HT1080 (cell line): ENCODE results near the gene IVNS1ABP. TPM values are rescaled to one million over a fixed set of nuclear protein-coding genes. Genes with fewer than 3 reads are reported as not detected.
A peak's percentile ranks its signal among the peaks of the same experiment; 100 is the strongest.
"Not testable (repeated sequence)": the region's sequence is repeated elsewhere in the genome, so short reads cannot be mapped to it uniquely, and the experiment has no call there.

ENCODE experiments used
- DNase-seq: peaks from one replicate; pipeline ENCODE4 v3.0.0-alpha.2; 2015; ENCODE audit warnings: low read depth
- total RNA-seq: library from RNA; depleted of rRNA; stranded (reverse); fragments of >200 nt; shearing (Covaris generic); gene quantifications from 2 replicates; pipeline ENCODE4 v1.2.3, GENCODE V29; 2014

Gene IVNS1ABP
- total RNA-seq, 1 experiment from 2014 or later, result 43.1 TPM

DNA sequence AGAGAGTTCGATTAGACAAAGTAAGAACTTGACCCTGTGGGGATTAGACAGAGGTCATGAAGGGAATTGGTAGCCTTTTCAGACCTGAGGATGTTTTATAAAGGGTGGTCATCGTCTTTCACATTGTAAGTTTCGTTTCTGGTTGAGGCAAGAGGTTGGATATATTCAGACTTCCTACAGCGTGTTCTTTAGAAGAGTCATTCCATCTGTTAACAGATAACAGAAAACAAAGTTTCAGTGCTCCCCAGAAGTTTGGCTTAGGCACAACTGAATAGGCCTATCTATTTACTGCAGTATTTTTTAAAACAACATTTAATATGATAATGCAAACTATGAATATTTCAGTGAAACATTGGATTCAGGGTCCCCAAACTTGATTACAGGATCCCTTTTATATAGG, 17.1 kb upstream of the IVNS1ABP start:
- DNase-seq, result no peak

DNA sequence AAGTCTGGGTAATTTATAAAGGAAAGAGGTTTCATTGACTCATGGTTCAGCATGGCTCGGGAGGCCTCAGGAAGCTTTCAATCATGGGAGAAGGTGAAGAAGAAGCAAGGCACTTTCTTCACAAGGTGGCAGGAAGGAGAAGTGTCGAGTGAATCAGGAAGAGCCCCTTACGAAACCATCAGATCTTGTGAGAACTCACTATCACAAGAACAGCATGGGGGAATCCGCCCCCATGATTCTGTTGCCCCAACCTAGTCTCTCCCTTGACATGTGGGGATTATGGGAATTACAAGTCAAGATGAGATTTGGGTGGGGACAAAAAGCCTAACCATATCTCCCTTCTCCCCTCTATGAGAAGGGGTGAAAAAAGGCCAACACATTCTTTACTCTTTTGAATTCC, 11.2 kb upstream of the IVNS1ABP start:
- DNase-seq, result no peak

DNA sequence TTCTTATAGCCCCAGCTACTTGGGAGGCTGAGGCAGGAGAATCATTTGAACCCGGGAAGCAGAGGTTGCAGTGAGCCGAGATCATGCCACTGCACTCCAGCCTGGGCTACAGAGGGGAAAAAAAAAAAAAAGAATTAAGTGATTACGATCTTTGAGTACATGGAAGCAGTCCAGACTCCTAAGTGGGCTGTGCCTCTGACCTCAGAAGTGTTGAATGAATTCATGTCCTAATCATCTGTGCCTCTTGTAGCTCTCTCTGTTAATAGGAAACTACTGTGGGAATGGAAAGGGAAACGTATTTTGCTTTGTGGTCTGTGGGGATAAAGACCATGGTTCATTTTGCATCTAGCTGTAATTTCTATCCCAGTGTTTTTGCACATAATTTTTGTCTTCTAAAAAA, 8.4 kb upstream of the IVNS1ABP start:
- no peak for DNase-seq

DNA sequence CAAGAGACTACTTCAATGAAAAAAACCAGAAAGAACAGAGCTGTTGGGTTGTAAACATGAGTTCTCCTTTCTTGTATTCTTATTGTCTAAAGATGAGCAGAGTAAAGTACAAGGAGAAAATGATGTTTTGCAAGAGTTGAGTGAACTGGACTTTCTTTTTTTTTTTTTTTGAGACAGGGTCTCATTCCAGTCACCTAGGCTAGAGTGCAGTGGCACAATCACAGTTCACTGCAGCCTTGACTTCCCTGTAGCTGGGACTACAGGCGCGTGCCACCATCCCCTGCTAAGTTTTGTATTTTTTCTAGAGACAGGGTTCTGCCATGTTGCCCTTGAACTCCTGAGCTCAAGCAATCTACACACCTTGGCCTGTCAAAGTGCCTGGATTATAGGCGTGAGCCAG, 7.1 kb upstream of the IVNS1ABP start:
- no peak for DNase-seq

DNA sequence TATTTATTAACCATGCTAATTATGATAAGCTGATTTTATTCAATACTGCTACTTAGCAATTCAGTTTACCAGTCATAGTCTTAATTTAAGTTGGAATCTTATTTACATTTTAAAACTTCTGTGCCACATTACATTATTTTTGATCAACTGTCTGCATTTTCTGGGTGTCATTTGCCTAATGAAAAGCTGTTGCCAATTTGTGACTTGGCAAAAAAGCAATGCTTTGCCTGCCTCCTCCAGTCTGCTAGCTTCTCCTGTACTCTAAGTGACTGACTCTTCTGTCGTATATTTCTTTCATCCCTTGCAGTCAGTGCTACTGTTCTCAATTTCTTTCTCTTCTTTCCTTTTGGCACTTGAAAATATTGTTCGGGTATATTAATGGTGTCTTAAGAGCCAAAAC, 5.6 kb upstream of the IVNS1ABP start:
- no peak for DNase-seq

DNA sequence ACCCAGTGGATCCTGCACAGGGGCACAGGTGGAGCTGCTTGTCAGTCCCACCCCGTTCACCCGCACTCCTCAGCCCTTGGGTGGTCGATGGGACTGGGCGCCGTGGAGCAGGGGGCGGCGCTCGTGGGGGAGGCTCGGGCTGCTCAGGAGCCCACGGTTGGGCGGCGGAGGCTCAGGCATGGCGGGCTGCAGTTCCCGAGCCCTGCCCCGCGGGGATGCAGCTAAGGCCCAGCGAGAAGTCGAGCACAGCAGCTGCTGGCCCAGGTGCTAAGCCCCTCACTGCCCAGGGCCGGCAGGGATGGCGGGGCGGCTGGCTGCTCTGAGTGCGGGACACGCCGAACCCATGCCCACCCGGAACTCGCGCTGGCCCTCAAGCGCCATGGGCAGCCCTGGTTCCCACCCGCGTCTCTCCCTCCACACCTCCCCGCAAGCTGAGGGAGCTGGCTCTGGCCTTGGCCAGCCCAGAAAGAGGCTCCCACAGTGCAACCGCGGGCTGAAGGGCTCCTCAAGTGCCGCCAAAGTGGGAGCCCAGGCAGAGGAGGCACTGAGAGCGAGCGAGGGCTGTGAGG, 4.7 kb upstream of the IVNS1ABP start:
- not testable (repeated sequence) for DNase-seq

DNA sequence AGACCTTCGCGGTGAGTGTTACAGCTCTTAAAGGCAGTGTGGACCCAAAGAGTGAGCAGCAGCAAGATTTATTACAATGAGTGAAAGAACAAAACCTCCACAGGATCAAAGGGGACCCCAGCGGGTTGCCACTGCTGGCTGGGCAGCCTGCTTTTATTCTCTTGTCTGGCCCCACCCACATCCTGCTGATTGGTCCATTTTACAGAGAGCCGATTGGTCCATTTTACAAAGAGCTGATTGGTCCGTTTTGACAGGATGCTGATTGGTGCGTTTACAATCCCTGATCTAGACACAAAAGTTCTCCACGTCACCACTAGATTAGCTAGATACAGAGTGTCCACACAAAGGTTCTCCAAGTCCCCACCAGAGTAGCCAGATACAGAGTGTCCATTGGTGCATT, 4.1 kb upstream of the IVNS1ABP start:
- DNase-seq, result not testable (repeated sequence)

DNA sequence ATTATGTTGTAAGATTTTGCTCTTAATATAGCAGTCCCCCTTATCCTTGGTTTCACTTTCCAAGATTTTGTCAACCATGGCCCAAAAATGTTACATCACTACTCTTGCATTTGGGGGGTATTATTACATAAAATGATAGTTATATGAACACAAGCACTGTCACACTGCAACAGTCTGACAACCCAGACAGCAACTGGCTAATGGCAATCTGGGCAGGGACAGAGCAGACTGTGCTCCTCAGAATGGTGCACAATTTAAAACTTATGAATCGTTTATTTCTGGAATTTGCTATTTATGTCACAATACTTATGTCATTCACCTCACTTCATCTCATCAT, 2.1 kb upstream of the IVNS1ABP start:
- no peak for DNase-seq

DNA sequence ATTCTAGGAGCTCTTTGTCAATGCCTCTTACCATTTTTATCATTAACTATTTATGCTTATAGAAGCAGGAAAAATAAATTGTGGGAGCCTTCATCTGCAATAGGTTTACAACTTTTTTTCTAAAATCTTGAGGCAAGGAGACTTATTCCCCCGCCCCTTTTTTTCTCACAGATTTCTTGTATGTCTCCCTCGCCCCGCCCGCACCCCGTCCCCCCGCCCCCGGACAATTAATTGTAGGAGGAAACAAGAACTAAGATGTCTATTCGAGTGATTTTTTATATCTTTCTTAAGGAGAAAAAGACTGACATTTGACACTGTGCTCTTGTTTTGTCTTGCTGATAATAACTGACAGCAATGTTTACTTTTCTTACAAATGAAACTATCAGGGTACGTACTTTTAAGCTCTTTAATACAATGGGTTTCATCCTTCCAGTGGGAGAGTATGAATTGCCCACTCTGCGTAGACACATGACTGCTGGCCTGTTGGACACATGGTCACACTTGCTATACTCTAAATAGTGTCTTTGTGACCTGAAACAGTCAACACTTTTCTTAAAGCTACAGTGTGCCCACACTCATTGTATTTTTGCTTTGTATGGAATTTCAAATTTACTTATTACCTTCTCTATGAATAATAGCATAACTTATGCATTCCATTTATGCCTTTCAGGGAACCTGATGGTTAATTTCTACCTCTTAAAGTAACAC, 1.5 kb upstream of the IVNS1ABP start:
- DNase-seq, result no peak

DNA sequence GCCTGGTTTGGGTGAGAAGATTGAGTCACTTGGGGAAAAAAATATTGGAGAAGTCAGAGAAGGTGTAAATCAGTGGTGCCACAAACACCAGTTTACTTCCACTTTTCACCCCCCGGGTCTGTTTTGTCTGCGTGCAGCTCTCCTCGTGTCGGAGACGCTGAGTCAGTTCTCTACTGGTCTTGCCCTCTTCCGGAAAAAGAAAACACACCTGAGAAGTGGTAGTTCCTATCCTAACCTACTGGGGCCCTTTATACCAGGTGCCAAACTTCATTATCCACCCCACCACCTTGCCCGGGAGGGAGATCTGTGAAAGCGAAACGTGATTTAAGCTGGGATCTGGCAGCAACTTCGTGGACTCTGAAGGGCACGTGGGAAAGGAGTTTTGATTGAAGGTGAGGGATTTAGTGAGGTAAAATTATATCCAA, 855 bp upstream of the IVNS1ABP start:
- DNase-seq, result no peak

DNA sequence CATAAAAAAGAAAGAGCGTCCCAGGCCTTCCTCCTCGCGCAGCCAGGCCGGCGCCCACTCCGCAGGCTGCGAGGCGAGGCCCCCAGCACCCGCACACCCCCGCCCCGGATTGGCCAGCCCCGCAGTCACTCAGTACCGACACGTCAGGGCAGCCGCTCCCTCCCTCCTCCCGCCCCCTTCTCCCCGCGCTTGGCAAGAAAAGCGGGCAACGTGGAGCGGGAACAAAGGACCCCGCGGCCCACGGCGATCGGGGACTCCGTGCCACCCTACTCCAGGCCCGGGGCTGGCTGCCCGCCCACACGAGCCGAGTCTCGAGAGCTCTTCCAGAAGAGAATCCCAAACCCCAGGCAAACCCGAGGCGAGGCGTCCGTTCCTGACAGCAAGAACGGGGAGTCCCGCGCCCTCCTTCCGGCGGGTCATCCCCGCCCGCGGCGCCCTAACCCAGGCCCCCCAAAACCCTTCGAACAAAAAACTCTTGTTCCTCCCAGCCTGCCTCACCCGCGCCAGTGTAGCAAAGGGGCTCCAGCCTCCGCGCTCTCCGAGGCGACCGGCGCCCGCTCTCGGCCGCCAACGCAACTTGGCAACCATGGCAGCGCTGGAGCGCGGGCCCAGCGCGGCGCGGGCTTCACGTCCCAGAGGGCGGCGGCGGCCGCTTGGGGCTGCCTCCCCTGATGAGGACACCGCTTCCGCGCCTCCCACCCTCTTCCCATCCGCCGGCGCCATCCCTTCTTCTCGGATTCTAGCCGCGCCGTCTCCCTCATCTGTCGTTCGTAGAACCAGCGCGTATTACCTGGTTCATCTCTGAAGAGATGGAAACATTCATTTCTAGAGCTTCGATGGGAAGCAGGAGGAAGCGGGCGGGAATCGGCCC, 645 bp downstream of the IVNS1ABP start:
- peak; percentile 71 for DNase-seq

DNA sequence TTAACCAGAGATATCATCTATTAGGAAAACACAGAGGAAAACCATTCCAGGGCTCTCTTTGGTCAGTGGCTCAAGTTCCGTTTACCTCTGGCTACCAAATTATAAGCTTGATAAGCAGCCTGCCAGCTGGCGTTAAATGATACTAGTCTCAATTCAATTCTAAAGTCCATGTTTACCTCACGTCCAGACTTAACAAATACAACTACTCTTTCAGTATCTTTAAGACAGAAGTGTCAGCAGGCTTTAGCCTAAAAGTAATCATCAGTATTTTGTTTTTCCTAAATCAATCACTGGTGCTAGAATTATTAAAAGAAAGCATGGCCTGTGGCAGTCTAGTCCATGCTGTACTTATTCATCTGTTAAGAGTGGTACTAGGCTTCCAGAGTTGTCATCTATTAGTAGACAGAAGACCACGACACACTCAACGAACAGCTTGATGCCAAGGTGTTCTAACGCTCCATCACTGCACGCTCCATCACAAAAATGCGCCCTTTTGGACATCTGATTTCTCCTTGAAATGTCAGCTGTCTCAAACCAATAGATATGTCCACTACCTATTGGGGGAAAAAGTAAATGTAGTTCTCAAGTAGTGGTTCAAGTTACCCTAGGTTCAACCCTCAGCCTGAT, 1.5 kb downstream of the IVNS1ABP start:
- DNase-seq, result no peak

DNA sequence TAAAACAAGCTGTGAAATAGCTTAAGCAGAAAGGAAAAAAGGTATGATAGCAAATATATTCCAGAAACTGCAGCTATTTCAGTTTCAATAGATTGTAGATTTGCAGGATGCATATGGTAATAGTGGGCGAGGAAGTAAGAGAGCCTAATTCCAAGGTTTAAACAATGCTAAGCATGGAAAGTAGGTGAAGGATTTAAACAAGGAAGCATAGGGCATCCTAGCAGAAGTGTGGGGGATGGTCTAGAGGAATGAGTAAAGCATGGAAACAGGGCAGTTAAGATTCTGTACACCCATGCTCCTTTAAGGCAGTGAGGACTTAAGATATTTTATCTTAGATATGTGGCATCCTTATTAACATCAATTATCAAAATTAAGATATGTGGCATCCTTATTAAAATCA, 2.6 kb downstream of the IVNS1ABP start:
- DNase-seq, result peak; percentile 27

DNA sequence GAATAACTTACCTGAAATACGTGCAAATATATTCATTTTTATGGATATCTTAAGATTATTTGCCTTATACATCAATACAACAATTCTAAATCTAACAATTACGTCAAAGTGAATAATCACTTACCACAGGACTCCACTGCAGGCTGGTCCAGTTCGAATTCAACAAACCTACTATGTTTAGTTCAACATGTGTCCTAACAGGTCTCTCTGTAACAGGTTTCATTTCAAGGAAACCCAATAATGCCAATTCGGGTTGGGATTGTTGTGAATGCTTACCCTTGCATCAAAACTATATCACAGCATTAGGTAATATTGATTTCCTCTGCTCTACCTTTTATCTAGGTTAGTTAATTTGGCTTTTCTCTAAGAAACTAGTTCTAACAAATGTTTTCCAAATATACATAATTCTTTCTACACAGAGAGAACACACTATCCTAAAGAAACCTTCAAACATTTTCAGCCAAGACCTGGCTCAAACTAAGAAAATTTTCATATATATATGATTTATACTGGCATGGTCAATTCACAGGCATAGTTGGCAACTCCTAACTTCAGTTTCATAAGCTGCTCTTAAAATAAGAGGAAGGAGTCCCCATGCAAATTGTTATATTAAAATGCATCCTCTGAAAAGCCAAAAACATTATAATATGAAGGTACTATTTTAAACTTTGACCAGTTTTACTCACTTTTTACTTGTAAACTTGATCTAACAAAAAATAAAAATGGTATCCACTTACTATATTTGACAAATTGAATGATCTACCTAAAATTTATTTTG, 4.5 kb downstream of the IVNS1ABP start:
- no peak for DNase-seq

DNA sequence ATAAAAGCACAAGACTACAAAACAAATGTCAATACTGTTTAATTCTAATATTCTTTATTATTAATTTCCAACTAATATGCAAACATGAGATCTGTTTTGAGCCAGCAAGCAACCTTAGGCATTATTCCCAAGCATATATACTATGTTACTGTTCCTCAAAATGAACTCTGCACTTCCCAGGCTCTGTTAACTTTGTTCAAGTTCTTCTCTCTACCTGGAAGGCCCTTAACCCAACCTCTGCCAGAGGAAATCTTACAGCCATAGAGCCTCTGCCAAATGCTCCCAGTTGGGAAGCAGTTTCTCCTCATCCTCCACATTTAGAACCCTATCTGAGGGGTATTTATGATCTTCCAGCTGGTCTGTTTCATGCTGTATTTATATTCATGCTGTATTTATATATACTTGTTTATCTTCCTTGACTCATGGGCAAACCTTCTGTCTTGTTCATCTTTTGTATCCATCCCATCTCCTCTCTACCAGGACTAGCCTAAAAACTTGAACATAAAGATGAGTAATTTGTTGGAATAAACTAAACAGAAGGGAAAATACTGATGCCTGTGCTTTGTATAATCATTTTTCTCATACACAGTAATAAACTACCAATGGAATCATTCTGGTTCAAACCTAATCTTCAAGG, 5.3 kb downstream of the IVNS1ABP start:
- no peak for DNase-seq

DNA sequence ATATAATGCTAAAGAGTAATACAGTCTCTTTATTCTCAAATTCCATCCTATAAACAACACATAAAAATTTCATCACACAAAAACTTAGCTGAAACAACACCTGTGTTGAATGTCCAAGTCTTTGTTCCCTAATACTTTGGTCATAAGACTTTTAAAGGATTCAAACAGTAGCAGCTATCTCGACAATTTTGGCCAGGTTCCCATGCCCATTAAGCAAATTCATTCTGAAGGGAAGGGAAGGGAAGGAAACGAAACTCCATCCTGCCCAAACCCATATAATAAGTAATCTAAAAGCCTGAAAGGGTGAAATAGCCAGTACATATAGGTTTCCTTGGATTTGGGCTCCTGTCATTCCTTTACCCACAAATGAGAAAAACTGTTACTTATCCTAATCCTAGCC, 7.5 kb downstream of the IVNS1ABP start:
- no peak for DNase-seq

DNA sequence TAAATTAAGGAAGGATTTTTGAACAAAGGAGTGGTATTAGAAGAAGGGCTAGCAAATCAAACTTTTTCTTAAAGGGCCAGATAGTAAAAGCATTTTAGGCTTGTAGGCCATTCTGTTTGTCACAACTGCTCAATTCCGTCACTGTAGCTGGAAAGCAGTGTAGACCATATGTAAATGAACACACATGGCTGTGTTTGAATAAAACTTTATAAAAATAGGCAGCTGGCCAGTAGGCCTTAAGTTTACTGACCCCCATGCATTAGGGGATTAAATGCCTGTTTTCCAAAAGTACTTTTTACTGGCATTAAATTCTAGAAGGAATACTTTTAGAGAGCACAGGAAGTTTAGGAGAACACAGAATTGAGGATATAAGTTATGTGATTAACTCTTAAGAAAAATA, 8.9 kb downstream of the IVNS1ABP start:
- DNase-seq, result no peak

DNA sequence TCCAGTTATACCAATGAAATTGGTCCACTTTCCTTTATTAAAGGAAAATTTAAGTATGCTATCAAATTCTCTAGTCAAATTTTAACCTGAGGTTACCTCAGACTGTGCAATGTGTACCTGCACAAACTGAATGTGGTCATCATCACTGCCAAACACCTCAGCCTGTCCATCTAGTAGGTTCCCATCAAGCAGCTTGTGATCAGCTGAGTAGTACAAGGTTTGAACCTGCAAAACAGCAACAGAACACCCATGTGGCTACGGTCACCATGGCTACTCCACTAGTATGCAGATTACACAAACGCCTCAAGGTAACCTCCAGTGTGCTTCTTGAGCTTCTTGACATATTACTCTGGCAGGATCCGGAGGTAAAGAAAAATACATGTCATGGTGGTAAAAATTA, 11.6 kb downstream of the IVNS1ABP start:
- no peak for DNase-seq

DNA sequence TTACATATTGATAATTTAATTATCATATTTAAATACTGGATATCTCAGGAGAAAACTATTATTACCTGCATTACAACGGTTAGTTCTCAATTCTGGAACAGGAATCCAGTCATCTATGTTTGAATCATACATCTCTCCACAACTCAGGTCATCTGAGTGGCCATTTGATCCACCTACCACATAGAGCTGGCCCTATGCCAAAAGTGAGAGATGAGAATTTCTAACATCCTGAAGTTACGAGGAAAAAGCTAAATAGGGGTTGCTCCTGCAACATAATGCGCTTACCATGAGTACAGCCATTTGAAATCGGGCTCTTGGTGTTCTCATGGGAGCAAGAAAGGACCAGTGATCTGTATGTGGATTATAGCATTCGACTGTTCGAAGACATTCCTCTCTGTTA, 16.9 kb downstream of the IVNS1ABP start:
- peak; percentile 30 for DNase-seq

DNA sequence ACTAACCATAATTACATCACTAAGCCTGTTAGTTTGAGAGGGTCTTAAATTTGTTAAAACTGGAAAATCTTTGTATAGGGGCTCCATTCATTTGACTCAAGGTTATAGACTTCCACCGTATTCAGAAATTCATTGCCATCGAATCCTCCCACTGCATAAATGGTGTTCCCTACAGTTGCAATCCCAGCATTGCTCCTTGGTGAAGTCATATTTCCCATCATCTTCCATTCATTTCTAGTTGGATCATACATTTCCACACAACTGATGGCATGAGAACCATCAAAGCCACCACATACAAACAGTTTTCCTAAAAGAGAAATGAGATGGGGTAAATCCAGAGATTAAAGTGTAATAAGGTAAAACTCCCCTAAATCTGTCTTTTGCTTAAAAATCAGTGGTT, 19.1 kb downstream of the IVNS1ABP start:
- DNase-seq, result no peak

DNA sequence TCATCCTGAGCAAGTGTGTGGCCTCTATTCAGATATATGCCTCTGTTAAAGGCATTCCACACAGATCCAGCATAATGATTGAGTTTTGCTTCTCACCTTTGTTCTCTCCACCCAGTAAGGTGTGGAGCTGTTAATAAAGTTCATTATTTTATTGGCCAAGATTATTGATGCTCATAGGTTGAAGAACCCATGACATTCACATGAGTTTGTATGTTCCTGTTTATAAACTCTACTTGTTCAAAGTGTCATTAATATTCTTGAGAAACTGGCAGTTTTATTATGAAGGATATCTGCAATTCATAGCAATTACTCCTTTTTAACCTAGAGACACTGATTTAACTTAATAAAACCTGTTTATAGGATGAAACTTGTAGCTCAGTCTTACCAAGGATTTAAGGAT, 22.0 kb downstream of the IVNS1ABP start:
- DNase-seq, result no peak
